ENCODE results near the gene KRTAP4-2.
"Not testable (repeated sequence)": the region's sequence is repeated elsewhere in the genome, so short reads cannot be mapped to it uniquely, and the experiment has no call there.

The KRTAP4-2 gene

DNA sequence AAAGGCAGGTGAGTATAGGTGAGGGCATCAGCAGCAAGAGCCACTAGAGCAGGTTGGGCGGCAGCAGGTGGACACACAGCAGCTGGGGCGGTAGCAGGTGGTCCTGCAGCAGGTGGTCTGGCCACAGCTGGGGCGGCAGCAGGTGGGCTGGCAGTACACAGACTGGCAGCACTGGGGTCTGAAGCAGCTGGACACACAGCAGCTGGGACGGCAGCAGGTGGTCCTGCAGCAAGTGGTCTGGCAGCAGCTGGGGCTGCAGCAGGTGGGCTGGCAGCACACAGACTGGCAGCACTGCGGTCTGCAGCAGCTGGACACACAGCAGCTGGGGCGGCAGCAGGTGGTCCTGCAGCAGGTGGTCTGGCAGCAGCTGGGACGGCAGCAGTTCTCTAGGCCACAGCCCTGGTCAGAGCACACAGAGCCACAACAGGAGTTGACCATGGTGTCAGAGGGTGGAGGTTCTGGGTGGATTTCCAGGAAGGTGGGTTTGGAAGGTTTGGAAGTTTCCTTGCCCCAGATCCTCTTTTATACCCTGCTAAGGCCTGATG lies at the start of gene KRTAP4-2:
TSS of gene KRTAP4-2 (minus strand) at position 495 of the 545 bp plus-strand sequence. CDS start at position 438, 57 bp downstream.
- DNase-seq, result no peak

- not testable (repeated sequence) for DNase-seq
These were observed 48.6 kb upstream of the KRTAP4-2 start, which contains the start of gene KRTAP9-2 for GRCh38 chr17:41226598-41227095. Gene KRTAP9-2, plus strand, starts transcription at chr17:41226648. Its CDS starts 7 bp downstream, at chr17:41226655.

- no peak for DNase-seq
These were observed 48.0 kb upstream of the KRTAP4-2 start for GRCh38 chr17:41226051-41226450.

GRCh38 chr17:41223821-41224220 lies 45.8 kb upstream of the KRTAP4-2 start:
- DNase-seq, result no peak

- DNase-seq, result no peak
These were observed 37.7 kb upstream of the KRTAP4-2 start for GRCh38 chr17:41215681-41216080.

- no peak for DNase-seq
These were observed 34.6 kb upstream of the KRTAP4-2 start for GRCh38 chr17:41212524-41213169.

- no peak for DNase-seq
These were observed 33.9 kb upstream of the KRTAP4-2 start for GRCh38 chr17:41211845-41212466.

- DNase-seq, result no peak
These were observed 21.5 kb upstream of the KRTAP4-2 start for GRCh38 chr17:41199421-41200078.

- no peak for DNase-seq
These were observed 18.0 kb upstream of the KRTAP4-2 start for GRCh38 chr17:41196068-41196467.

- DNase-seq, result no peak
These were observed 12.3 kb upstream of the KRTAP4-2 start for GRCh38 chr17:41190328-41190727.

- not testable (repeated sequence) for DNase-seq
These were observed 11.9 kb upstream of the KRTAP4-2 start, which contains the start of gene KRTAP9-1 for GRCh38 chr17:41189837-41190318. Gene KRTAP9-1, plus strand, starts transcription at chr17:41189887. Its CDS starts 0 bp downstream, at chr17:41189887.

GRCh38 chr17:41186872-41187271 lies 8.9 kb upstream of the KRTAP4-2 start:
- DNase-seq, result no peak

DNA sequence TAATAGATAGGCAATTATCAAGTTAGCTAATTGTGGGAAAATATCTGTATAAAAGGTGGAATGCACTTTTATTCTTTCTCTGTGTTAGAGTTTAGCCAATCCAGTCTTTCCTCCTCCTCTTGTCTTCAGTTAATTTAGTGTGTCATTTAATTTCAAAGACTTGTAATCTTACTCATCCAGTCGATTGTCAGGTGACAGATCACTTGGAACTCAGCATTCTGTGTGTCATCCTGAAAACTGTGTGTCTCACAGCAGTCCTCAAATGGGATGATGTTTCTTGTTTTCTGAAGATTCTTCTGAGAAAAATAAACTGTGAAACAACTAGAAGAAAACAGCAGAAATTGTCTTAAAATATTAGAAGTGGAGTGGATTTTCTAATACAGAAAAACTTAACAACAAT lies 7.0 kb upstream of the KRTAP4-2 start:
- no peak for DNase-seq

DNA sequence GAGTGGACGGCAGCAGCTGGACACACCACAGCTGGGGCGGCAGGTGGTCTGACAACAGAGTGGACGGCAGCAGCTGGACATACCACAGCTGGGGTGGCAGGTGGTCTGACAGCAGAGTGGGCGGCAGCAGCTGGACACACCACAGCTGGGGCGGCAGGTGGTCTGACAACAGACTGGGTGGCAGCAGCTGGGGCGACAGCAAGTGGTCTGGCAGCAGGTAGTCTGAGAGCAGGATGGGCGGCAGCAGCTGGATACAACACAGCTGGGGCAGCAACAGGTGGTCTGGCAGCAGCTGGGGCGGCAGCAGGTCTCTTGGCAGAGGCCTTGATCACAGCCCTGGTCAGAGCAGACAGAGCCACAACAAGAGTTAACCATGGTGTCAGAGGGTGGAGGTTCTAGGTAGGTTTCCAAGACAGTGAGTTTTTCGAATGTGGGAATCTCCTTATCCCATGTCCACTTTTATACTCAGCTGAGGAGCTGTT lies 6.5 kb upstream of the KRTAP4-2 start, which contains the start of gene KRTAP4-1:
TSS of gene KRTAP4-1 (minus strand) at position 432 of the 482 bp plus-strand sequence. CDS start at position 375, 57 bp downstream.
- DNase-seq, result no peak

DNA sequence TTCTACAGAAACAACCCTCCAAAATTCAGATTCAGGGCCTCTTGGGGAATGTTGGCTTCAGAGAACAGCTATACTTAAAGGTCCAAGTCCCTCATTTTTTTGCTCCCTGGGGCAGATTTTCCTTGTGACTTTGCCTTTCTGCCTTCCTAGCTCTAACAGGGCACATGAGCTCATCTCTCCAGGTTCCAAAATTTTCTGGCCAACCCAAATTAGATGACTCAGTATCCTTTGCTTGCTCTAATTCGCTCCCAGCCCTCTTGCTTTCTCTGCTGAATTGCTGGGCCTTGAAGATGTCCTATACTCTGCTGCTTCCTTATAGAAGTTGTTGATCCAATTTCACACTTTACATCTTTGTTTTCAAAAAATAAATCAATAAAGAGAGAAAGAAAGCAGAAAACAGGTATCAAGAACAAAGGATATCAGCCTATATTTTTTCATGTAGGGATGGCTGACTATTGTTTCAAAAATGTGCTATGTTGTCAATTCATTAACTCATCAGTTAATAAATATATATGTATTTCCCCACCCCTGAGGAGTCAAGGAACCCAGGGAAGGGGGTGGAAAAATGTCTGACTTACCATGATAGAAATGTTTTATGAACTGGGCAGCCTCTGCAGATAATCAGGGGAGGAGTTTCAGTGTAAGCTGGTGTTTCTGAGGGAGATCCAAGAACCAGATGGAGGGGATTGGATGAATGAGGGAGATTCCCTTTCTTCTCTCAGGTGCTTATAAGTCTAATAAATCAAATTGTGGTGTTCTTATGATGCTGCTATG lies 1.0 kb upstream of the KRTAP4-2 start:
- DNase-seq, result no peak

- DNase-seq, result no peak
These were observed 320 bp upstream of the KRTAP4-2 start for GRCh38 chr17:41178341-41178740.

DNA sequence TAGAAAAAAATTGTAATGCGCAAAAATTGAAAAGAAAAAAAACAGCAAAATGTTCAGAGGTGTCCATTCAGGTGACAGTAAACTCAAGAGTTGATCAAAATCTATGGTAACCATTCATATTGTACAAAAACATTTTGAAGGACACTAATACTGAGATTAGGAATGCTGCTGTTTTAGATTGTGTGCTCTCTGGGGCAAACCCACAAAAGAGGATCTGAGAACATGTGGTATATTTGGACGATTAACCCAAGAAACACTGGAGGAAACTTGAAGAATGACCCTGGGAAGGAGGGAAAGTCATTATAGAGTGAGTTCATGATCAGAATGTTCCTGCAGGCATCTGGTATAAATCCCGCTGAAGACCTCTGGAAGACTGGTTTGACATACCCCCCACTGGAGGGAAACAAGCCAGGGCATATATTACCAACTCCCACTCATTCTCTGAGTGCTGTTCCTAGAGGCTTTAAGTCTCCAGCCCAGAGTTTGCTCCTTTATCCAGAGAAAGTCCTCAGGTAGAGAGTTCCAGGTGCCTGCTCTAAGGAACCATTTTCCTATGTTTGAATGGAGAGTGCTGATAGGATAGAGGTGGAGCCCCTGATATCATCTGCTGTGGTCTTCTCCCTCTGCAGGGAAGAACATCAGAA lies 1.2 kb downstream of the KRTAP4-2 start:
- no peak for DNase-seq

DNA sequence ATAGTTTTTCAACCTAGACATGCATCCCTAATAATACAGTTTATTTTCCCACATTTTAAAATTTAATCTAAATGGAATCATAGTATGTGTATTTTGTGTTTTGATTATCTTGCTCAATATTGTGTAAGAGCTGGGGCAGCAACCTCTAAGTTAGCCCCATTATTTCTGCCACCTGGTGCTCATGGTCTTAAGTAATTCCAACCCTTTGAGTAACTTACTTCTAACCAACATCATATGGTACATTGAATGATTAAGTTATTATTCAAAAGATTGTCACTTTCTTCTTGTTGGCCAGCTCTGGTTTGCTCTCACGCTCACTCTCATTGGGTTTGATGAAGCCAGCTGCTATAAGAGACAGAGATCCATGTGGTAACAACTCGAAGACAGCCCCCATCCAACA lies 6.1 kb downstream of the KRTAP4-2 start:
- no peak for DNase-seq

DNA sequence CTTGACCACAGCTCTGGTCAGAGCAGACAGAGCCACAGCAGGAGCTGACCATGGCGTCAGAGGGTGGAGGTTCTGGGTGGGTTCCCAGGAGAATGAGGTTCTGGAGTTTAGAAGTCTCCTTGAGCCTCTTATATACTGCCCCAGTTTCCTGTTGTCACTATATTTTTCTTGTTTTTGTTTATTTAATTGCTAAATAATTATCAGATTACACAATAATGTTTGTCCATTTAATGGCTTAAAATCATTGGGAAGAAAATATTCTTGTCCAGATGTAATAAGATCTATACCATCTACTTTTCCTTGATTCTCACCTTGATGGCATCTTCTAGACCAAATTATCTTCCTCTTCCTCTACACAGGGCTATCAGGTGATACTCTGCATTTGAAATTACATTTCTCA lies 9.9 kb downstream of the KRTAP4-2 start, which contains the start of gene KRTAP4-3:
TSS of gene KRTAP4-3 (minus strand) at position 101 of the 400 bp plus-strand sequence. CDS start at position 52, 49 bp downstream.
- no peak for DNase-seq

GRCh38 chr17:41167561-41167960 lies 10.5 kb downstream of the KRTAP4-2 start:
- DNase-seq, result no peak

DNA sequence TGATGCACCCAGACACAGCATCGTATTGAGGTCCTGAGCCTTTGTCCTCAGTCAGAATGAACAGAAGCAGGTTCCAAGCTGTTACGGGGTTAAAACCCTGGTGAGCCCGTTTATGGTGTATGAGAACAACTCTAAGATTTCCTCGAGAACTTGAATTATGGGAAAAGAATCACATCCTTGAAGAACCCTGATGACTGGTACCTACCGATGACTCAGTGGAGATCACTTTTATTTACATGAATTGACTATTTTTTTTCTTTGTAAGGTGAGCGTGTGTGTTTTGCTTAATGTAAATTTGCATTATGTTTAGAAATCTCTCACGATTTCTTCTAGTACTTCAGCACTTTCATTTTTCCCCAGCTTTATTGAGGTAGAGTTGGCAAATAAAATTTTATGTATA lies 14.2 kb downstream of the KRTAP4-2 start:
- no peak for DNase-seq
